Islet of Langerhans (tissue), 1 donor: ENCODE data around the gene WDR81.
"Not testable (repeated sequence)": the region's sequence is repeated elsewhere in the genome, so short reads cannot be mapped to it uniquely, and the experiment has no call there.

Source experiments
- FAIRE-seq: peaks from one replicate; lab custom pipeline; 2011; peaks lifted over from hg19 to GRCh38; lab: Jason Lieb, UNC

Gene WDR81

GRCh38 chr17:1724351-1724868 lies at the start of gene WDR81:
Gene WDR81 (plus strand): TSS chr17:1724704. CDS start chr17:1724960, 256 bp downstream.
- no peak for FAIRE-seq

GRCh38 chr17:1676401-1676800 lies 48.1 kb upstream of the WDR81 start:
- no peak for FAIRE-seq

GRCh38 chr17:1683459-1683858 lies 41.0 kb upstream of the WDR81 start:
- FAIRE-seq: no peak

- FAIRE-seq: peak; percentile 70
These were observed 39.9 kb upstream of the WDR81 start, which contains the start of gene PRPF8 for GRCh38 chr17:1684378-1685189. Gene PRPF8 (minus strand): TSS chr17:1684867. CDS start chr17:1684571, 296 bp downstream.

- no peak for FAIRE-seq
These were observed 38.4 kb upstream of the WDR81 start for GRCh38 chr17:1686086-1686485.

GRCh38 chr17:1688405-1688804 lies 36.1 kb upstream of the WDR81 start:
- FAIRE-seq: not testable (repeated sequence)

GRCh38 chr17:1690544-1691221 lies 33.8 kb upstream of the WDR81 start:
- no peak for FAIRE-seq

GRCh38 chr17:1693339-1693738 lies 31.2 kb upstream of the WDR81 start:
- no peak for FAIRE-seq

- FAIRE-seq: no peak
These were observed 29.1 kb upstream of the WDR81 start for GRCh38 chr17:1695365-1695764.

- no peak for FAIRE-seq
These were observed 26.8 kb upstream of the WDR81 start for GRCh38 chr17:1697681-1698080.

GRCh38 chr17:1699891-1700290 lies 24.6 kb upstream of the WDR81 start:
- not testable (repeated sequence) for FAIRE-seq

- no peak for FAIRE-seq
These were observed 21.4 kb upstream of the WDR81 start for GRCh38 chr17:1703063-1703462.

- FAIRE-seq: no peak
These were observed 19.5 kb upstream of the WDR81 start for GRCh38 chr17:1705004-1705403.

- FAIRE-seq: no peak
These were observed 17.4 kb upstream of the WDR81 start for GRCh38 chr17:1707107-1707506.

- FAIRE-seq: not testable (repeated sequence)
These were observed 15.6 kb upstream of the WDR81 start for GRCh38 chr17:1708791-1709346.

GRCh38 chr17:1709403-1709951 lies 15.0 kb upstream of the WDR81 start:
- FAIRE-seq: no peak

- FAIRE-seq: no peak
These were observed 14.3 kb upstream of the WDR81 start, which contains the start of gene TLCD2 for GRCh38 chr17:1709971-1710806. Gene TLCD2 (minus strand): TSS chr17:1710377. CDS start chr17:1710242, 135 bp downstream.

- FAIRE-seq: no peak
These were observed 13.5 kb upstream of the WDR81 start for GRCh38 chr17:1710807-1711553.

GRCh38 chr17:1711804-1712203 lies 12.7 kb upstream of the WDR81 start:
- no peak for FAIRE-seq

- FAIRE-seq: no peak
These were observed 12.2 kb upstream of the WDR81 start for GRCh38 chr17:1712271-1712670.
